Measurements from ENCODE around the gene PPP2R5D. TPM values are rescaled to one million over a fixed set of nuclear protein-coding genes. Genes with fewer than 3 reads are reported as not detected.

Gene PPP2R5D
- polyA plus RNA-seq, 3 donors: 10.3 to 24.9 (median 14.9) TPM

GRCh38 chr6:42962096-42962495, 22.3 kb upstream of the PPP2R5D start:
- peaks cover 48 to 59% of the 10 kb centered on the region in 2 donors for H3K36me3 Mint-ChIP-seq
- peaks cover 39 to 41% of the 10 kb centered on the region in 2 donors for H3K36me3 ChIP-seq (replicated peaks in 1 of 2; ENCODE audit: control insufficient read depth in 1 of 2, insufficient read depth in 2 of 2, low read length in 2 of 2)

GRCh38 chr6:42962502-42963178, 21.7 kb upstream of the PPP2R5D start:
- H3K36me3 ChIP-seq (replicated peaks in 1 of 2; ENCODE audit: control insufficient read depth in 1 of 2, insufficient read depth in 2 of 2, low read length in 2 of 2): peaks cover 41 to 46% of the 10 kb centered on the region in 2 donors
- no peaks in the 10 kb centered on the region for H4K20me1 ChIP-seq (ENCODE audit: insufficient read depth, low read length)
- H3K27me3 ChIP-seq (ENCODE audit: control insufficient read depth in 2 of 2, insufficient read depth in 2 of 2, low read length in 2 of 2): peaks cover 7 to 26% of the 10 kb centered on the region in 2 donors
- peaks cover 19% of the 10 kb centered on the region for H3K4me1 Mint-ChIP-seq
- H3K4me3 Mint-ChIP-seq: no peak overlapping the region
- WGBS (ENCODE audit: insufficient coverage): 98% methylated on average over 7 of the region's 13 CpGs
- no peaks in the 10 kb centered on the region for H3K79me2 ChIP-seq (ENCODE audit: insufficient read depth, low read length)
- no peak overlapping the region for H3K4me2 ChIP-seq (replicated peaks; ENCODE audit: extremely low read depth, low read length, poor library complexity, severe bottlenecking)
- no peak overlapping the region for H3K27ac ChIP-seq (ENCODE audit: low read depth in 1 of 2, low read length in 2 of 2)
- no peak overlapping the region for H3K4me3 ChIP-seq (replicated peaks in 1 of 3; ENCODE audit: low read depth in 2 of 3, low read length in 3 of 3)
- H3K9ac ChIP-seq (ENCODE audit: insufficient read depth, low read length, poor library complexity, severe bottlenecking): no peak overlapping the region
- no peak for TF ChIP-seq CTCF (IDR thresholded peaks at IDR 0.05)
- H3K9me3 Mint-ChIP-seq: peaks cover 0 to 8% (median 0%) of the 10 kb centered on the region in 7 donors
- peaks cover 29 to 31% (median 30%) of the 10 kb centered on the region in 3 donors for H3K27me3 Mint-ChIP-seq (ENCODE audit: low read depth in 3 of 3)
- H2AFZ ChIP-seq (ENCODE audit: insufficient read depth, low read depth, low read length, poor library complexity, severe bottlenecking): no peak overlapping the region
- intact Hi-C loops (cut with micrococcal nuclease): no loop called here
- H3K36me3 Mint-ChIP-seq: peaks cover 49 to 65% of the 10 kb centered on the region in 2 donors
- H3K9me3 ChIP-seq (replicated peaks in 1 of 2; ENCODE audit: control insufficient read depth in 1 of 2, insufficient read depth in 1 of 2, low read length in 2 of 2): peaks cover 0 to 4% of the 10 kb centered on the region in 2 donors
- peaks cover 12 to 15% of the 10 kb centered on the region in 2 donors for H3K4me1 ChIP-seq (ENCODE audit: control insufficient read depth in 1 of 2, insufficient read depth in 2 of 2, low read length in 2 of 2)
- no peak overlapping the region for H3K27ac Mint-ChIP-seq
- no peak for DNase-seq

More at GRCh38 chr6:42962096-42962495, 22.3 kb upstream of the PPP2R5D start:
- 97% methylated on average over 5 of the region's 12 CpGs for WGBS (ENCODE audit: insufficient coverage)
- no peak for TF ChIP-seq CTCF (IDR thresholded peaks at IDR 0.05)
- Histone ChIP-seq H3K27ac (ENCODE audit: low read depth in 1 of 2, low read length in 2 of 2) (no peak overlapping the region), H3K4me3 (replicated peaks in 1 of 3; ENCODE audit: low read depth in 2 of 3, low read length in 3 of 3) (no peak overlapping the region), H4K20me1 (ENCODE audit: insufficient read depth, low read length) (no peaks in the 10 kb centered on the region), H2AFZ (ENCODE audit: insufficient read depth, low read depth, low read length, poor library complexity, severe bottlenecking) (no peak overlapping the region), H3K4me2 (replicated peaks; ENCODE audit: extremely low read depth, low read length, poor library complexity, severe bottlenecking) (no peak overlapping the region), H3K9ac (ENCODE audit: insufficient read depth, low read length, poor library complexity, severe bottlenecking) (no peak overlapping the region), H3K27me3 (ENCODE audit: control insufficient read depth in 2 of 2, insufficient read depth in 2 of 2, low read length in 2 of 2) (peaks cover 7 to 26% of the 10 kb centered on the region in 2 donors), H3K9me3 (replicated peaks in 1 of 2; ENCODE audit: control insufficient read depth in 1 of 2, insufficient read depth in 1 of 2, low read length in 2 of 2) (peaks cover 0 to 4% of the 10 kb centered on the region in 2 donors), H3K79me2 (ENCODE audit: insufficient read depth, low read length) (no peaks in the 10 kb centered on the region), H3K4me1 (ENCODE audit: control insufficient read depth in 1 of 2, insufficient read depth in 2 of 2, low read length in 2 of 2) (peaks cover 12 to 15% of the 10 kb centered on the region in 2 donors)
- no peak for DNase-seq
- Mint-ChIP-seq H3K27me3 (ENCODE audit: low read depth in 3 of 3) (peaks cover 29 to 31% (median 30%) of the 10 kb centered on the region in 3 donors), H3K4me3 (peak overlapping the region in 1 of 2 donors; percentile 19), H3K4me1 (peaks cover 19% of the 10 kb centered on the region), H3K27ac (no peak overlapping the region), H3K9me3 (peaks cover 0 to 8% (median 0%) of the 10 kb centered on the region in 7 donors)
- intact Hi-C loops (cut with micrococcal nuclease): no loop called here

Data from CD14-positive monocyte (primary cell).